Uterus (tissue), 4 donors: ENCODE measurements around the gene PDCD1. TPM values are rescaled to one million over a fixed set of nuclear protein-coding genes. Genes with fewer than 3 reads are reported as not detected.

Experiments
- DNase-seq, 2 donors: peaks; one replicate each; pipeline ENCODE4 v3.0.0-alpha.2; 2019 to 2020
- H3K27ac ChIP-seq, 2 donors: fragments of 200-600 bp; sonication (generic); 1 replicate in 1 of 2; 2 replicates in 1 of 2; pipeline ENCODE4 v1.5.1; 2016 to 2018
- H3K27me3 ChIP-seq, 2 donors: fragments of 200-600 bp; sonication (generic); one replicate each; pipeline ENCODE4 v1.5.1; 2018 to 2019; ENCODE audit warnings: control low read depth in 1 of 2
- H3K36me3 ChIP-seq, 2 donors: fragments of 200-600 bp; sonication (generic); one replicate each; pipeline ENCODE4 v1.5.1; 2019; ENCODE audit warnings: control low read depth in 1 of 2
- H3K4me1 ChIP-seq, 2 donors: fragments of 200-600 bp; sonication (generic); one replicate each; pipeline ENCODE4 v1.5.1; 2018 to 2019; ENCODE audit warnings: control low read depth in 1 of 2
- H3K4me3 ChIP-seq, 2 donors: fragments of 200-600 bp; sonication (generic); 1 replicate in 1 of 2; 2 replicates in 1 of 2; pipeline ENCODE4 v1.5.1; 2018 to 2019; ENCODE audit warnings: mild to moderate bottlenecking in 1 of 2
- H3K9me3 ChIP-seq, 2 donors: fragments of 200-600 bp; sonication (generic); one replicate each; pipeline ENCODE4 v1.5.1; 2019; ENCODE audit warnings: control low read depth in 1 of 2
- POLR2A ChIP-seq, 2 donors: fragments of 450-650 bp; IDR thresholded peaks; one replicate each; pipeline ENCODE4 v1.6.1; 2016; ENCODE audit warnings: antibody characterized with exemption in 2 of 2, mild to moderate bottlenecking in 1 of 2, moderate library complexity in 1 of 2
- intact Hi-C: fragments of 100-400 bp; cut with DNase I; formaldehyde crosslinking; loops from one replicate; pipeline ENCODE4 v1.15.1; 2023; ENCODE audit warnings: low total_unique reads
- total RNA-seq, 4 donors: library from RNA; depleted of rRNA in 3 of 4; stranded (reverse); fragments of >200 nt in 3 of 4; gene quantifications; one replicate each; pipeline versions ENCODE4 v1.1.0 to v1.2.4, GENCODE V29; 2014 to 2023
- TF ChIP-seq, protein P1 (sequence below), 4 experiments: fragments of 200-600 bp in 2 of 4; fragments of 450-650 bp in 2 of 4; sonication (generic) in 2 of 4; IDR thresholded peaks; one replicate each; pipeline ENCODE4 v1.5.1; 2016 to 2019; ENCODE audit warnings: antibody characterized with exemption in 4 of 4, mild to moderate bottlenecking in 2 of 4, moderate library complexity in 1 of 4
- donor health status: DM: yes; HTN: yes; CAD: no.

The PDCD1 gene
- total RNA-seq, 4 donors from 2014 or later, result 0.21 TPM; not detected in 3

DNA sequence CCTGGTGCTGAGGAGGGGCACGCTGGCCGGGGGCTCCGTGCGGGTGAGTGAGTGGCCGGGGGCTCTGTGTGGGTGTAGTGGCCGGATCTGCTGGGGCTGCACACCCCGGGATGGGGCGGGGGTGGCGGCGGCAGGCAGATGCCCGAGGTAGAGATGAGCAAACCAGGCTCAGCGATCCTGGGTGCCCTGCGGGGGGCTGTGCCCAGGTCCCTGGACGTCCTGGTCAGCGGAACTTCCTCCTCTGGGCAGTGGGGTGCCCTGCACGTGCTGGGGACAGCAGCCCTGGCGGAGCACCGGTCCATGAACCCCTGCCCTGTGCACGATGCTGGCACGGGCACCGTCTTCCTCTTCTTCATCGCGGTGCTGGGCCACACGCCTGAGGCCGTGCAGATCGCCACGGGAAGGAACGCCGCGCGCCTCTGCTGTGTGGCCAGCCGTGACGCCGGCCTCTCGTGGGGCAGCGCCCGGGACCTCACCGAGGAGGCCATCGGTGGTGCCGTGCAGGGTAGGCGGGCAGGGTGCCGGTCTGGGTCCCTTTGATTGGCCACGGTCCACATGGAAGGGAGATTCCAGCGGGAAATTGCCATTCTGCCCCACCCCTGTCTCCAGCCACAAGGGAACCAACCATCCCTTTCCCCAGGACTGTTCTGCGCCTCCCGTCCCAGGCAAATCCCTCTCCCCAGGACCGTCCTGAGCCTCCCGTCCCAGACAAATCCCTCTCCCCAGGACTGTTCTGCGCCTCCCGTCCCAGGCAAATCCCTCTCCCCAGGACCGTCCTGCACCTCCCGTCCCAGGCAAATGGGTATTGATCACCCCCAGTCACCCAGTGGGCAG lies 43.8 kb downstream of the PDCD1 start:
- intact Hi-C loops, result no loop called here
- Histone ChIP-seq H3K4me3 (no peak overlapping the region), H3K36me3 (no peaks in the 10 kb centered on the region), H3K27me3 (no peaks in the 10 kb centered on the region), H3K4me1 (no peaks in the 10 kb centered on the region), H3K27ac (no peak overlapping the region), H3K9me3 (no peaks in the 10 kb centered on the region)
- DNase-seq, result no peak
- TF ChIP-seq, protein P1, sequence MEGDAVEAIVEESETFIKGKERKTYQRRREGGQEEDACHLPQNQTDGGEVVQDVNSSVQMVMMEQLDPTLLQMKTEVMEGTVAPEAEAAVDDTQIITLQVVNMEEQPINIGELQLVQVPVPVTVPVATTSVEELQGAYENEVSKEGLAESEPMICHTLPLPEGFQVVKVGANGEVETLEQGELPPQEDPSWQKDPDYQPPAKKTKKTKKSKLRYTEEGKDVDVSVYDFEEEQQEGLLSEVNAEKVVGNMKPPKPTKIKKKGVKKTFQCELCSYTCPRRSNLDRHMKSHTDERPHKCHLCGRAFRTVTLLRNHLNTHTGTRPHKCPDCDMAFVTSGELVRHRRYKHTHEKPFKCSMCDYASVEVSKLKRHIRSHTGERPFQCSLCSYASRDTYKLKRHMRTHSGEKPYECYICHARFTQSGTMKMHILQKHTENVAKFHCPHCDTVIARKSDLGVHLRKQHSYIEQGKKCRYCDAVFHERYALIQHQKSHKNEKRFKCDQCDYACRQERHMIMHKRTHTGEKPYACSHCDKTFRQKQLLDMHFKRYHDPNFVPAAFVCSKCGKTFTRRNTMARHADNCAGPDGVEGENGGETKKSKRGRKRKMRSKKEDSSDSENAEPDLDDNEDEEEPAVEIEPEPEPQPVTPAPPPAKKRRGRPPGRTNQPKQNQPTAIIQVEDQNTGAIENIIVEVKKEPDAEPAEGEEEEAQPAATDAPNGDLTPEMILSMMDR (IDR thresholded peaks at IDR 0.05), result no peak
- no peak for TF ChIP-seq POLR2A (IDR thresholded peaks at IDR 0.05)

DNA sequence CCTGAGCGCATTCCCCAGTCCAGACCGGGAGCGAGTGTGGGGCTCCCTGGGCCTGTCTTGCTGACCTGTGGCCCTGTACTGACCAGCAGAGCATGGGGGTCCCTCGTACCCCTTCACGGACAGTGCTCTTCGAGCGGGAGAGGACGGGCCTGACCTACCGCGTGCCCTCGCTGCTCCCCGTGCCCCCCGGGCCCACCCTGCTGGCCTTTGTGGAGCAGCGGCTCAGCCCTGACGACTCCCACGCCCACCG lies 44.4 kb downstream of the PDCD1 start:
- intact Hi-C loops, result no loop called here
- TF ChIP-seq POLR2A (IDR thresholded peaks at IDR 0.05), result no peak
- TF ChIP-seq, protein P1 (IDR thresholded peaks at IDR 0.05), result no peak
- Histone ChIP-seq H3K27ac (no peak overlapping the region), H3K36me3 (no peaks in the 10 kb centered on the region), H3K9me3 (no peaks in the 10 kb centered on the region), H3K4me1 (no peaks in the 10 kb centered on the region), H3K27me3 (no peaks in the 10 kb centered on the region), H3K4me3 (no peak overlapping the region)
- DNase-seq, result no peak

DNA sequence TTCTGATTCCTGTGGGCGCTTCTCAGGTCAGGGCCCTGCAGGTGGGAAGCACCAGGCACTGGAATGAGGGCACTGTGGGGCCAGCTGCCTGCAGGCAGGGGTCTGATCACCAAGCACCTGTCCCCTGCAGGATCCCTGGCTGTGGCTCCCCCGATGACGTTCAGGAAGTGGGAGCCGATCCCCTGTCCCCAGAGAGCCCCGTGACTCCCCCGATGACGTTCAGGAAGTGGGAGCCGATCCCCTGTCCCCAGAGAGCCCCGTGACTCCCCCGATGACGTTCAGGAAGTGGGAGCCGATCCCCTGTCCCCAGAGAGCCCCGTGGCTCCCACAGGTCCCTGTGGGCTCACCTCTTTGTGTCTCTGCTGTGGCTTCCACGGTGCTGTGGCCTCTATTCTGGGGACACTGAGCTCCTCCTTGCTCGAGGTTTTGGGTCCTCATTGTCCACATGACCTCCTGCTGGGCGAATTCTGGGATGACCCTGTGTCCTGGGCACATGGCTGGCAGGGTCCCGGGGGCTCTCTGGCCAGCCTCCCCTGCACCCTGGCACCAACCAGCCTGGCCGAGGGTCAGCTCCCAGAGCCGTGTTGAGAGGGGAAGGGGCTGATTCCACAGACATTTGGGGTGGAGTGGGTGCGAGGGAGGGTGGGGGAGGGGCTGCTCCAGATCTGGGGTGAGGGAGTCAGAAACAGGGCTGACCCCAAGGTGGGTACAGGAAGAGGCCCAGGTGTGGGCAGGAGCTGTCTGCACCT lies 44.9 kb downstream of the PDCD1 start:
- no peak overlapping the region for H3K4me3 ChIP-seq
- no peak overlapping the region for H3K27ac ChIP-seq
- H3K36me3 ChIP-seq, result no peaks in the 10 kb centered on the region
- TF ChIP-seq, protein P1 (IDR thresholded peaks at IDR 0.05), result no peak
- TF ChIP-seq POLR2A (IDR thresholded peaks at IDR 0.05), result no peak
- H3K9me3 ChIP-seq, result no peaks in the 10 kb centered on the region
- H3K4me1 ChIP-seq, result no peaks in the 10 kb centered on the region
- intact Hi-C loops, result no loop called here
- DNase-seq, result peak in 1 of 2 donors; percentile 14
- no peaks in the 10 kb centered on the region for H3K27me3 ChIP-seq

DNA sequence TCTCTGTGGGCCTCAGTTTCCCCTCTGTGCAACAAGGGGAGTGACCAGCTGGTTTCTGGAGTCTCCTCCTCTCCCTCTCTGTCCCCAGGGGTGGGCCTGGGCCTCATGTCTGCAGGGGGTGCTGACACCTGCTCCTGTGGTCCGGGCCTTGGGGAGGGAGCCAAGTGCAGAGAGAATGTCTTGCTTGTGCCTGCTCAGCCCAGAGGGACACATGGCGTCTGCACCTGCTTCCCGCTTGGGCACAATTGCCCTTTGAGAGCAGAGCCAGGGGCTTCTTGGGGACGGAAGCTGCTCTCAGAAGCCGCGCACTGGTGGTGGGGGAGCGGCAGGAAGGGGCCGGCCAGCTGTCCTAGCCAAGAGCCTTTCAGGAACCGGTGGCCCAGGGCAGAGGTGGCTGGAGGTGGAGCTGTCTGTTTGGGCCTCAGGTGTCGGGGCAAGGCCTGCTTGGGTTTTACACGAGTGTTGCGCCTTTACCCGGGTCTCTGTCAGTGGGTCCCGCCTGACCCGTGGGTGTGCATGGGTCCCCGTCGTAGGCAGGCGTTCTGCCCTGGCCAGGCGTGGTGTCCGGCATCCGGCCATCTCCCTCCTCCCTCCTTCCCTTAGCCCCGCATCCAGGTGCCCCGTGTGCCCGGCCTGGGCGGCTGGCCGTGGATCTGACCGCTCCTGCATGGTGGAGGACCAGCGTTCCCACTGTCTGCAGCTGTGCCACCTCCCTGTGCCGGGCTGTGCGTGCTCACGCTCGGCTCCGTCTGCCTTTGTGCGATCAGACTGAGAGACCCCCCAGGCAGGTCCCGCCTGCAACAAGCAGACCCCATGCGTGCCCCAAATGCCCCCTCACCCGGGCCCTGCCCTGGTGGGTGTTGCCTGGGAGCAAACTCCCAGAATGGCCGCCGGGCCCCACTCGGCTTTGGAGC lies 45.7 kb downstream of the PDCD1 start:
- intact Hi-C loops, result no loop called here
- H3K36me3 ChIP-seq, result no peaks in the 10 kb centered on the region
- no peak overlapping the region for H3K27ac ChIP-seq
- no peaks in the 10 kb centered on the region for H3K4me1 ChIP-seq
- no peaks in the 10 kb centered on the region for H3K9me3 ChIP-seq
- no peak overlapping the region for H3K4me3 ChIP-seq
- H3K27me3 ChIP-seq, result no peaks in the 10 kb centered on the region
- peak in 1 of 2 donors; percentile 11 for DNase-seq
- TF ChIP-seq, protein P1 (IDR thresholded peaks at IDR 0.05), result no peak
- TF ChIP-seq POLR2A (IDR thresholded peaks at IDR 0.05), result no peak
